Brain microvascular endothelial cell (primary cell): ENCODE results near the gene SYVN1.

ENCODE experiments used
- DNase-seq: peaks from one replicate; pipeline ENCODE4 v3.0.0-alpha.2; 2020
- H3K27ac ChIP-seq: fragments of 250-450 bp; sonication (Bioruptor Pico); 2 replicates; pipeline ENCODE4 v1.5.1; 2020; ENCODE audit warnings: mild to moderate bottlenecking, moderate library complexity
- H3K27me3 ChIP-seq: fragments of 250-450 bp; sonication (Bioruptor Pico); replicated peaks from 2 replicates; pipeline ENCODE4 v1.5.1; 2020; ENCODE audit warnings: mild to moderate bottlenecking
- H3K36me3 ChIP-seq: fragments of 250-450 bp; sonication (Bioruptor Pico); replicated peaks from 2 replicates; pipeline ENCODE4 v1.5.1; 2020; ENCODE audit warnings: mild to moderate bottlenecking
- H3K4me3 ChIP-seq: 2 replicates; pipeline ENCODE4 v1.5.1; 2011; ENCODE audit warnings: low read depth, mild to moderate bottlenecking, control low read depth, low read length, moderate library complexity
- in situ Hi-C: cut with HindIII; loops from 2 replicates; pipeline ENCODE4 v1.10.0; 2017; ENCODE audit warnings: low sequenced_read_pairs, low pct_ligation_motif_present
- TF ChIP-seq, protein P1 (sequence below): IDR thresholded peaks from 2 replicates; pipeline ENCODE4 v1.5.1; 2011; ENCODE audit warnings: low read depth, mild to moderate bottlenecking, moderate library complexity, low read length, control low read depth, inconsistent platforms; ENCODE audit errors: missing control alignments

The SYVN1 gene

DNA sequence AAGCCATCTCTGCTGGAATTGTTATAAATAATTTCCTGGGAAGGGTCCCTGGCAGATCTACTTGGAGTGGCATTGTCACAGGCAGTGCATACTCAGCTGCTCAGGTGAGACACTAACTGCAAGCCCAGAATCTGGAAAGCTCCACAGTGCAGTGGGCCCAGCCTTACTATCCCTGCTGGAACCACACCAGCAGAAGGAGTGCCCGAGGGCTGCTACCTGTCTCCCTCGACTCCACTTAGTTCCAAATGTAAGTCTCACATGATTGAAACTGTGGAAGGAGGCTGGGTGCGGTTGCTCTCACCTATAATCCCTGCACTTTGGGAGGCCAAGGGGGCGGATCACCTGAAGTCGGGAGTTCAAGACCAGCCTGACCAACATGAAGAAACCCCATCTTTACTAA is 14.3 kb upstream of the SYVN1 start:
- H3K36me3 ChIP-seq, result no peaks in the 10 kb centered on the region
- H3K27ac ChIP-seq, result no peak overlapping the region
- no peak for DNase-seq
- no peaks in the 10 kb centered on the region for H3K27me3 ChIP-seq
- TF ChIP-seq, protein P1, sequence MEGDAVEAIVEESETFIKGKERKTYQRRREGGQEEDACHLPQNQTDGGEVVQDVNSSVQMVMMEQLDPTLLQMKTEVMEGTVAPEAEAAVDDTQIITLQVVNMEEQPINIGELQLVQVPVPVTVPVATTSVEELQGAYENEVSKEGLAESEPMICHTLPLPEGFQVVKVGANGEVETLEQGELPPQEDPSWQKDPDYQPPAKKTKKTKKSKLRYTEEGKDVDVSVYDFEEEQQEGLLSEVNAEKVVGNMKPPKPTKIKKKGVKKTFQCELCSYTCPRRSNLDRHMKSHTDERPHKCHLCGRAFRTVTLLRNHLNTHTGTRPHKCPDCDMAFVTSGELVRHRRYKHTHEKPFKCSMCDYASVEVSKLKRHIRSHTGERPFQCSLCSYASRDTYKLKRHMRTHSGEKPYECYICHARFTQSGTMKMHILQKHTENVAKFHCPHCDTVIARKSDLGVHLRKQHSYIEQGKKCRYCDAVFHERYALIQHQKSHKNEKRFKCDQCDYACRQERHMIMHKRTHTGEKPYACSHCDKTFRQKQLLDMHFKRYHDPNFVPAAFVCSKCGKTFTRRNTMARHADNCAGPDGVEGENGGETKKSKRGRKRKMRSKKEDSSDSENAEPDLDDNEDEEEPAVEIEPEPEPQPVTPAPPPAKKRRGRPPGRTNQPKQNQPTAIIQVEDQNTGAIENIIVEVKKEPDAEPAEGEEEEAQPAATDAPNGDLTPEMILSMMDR, result no peak
- in situ Hi-C loops, result no loop called here
- no peak overlapping the region for H3K4me3 ChIP-seq

DNA sequence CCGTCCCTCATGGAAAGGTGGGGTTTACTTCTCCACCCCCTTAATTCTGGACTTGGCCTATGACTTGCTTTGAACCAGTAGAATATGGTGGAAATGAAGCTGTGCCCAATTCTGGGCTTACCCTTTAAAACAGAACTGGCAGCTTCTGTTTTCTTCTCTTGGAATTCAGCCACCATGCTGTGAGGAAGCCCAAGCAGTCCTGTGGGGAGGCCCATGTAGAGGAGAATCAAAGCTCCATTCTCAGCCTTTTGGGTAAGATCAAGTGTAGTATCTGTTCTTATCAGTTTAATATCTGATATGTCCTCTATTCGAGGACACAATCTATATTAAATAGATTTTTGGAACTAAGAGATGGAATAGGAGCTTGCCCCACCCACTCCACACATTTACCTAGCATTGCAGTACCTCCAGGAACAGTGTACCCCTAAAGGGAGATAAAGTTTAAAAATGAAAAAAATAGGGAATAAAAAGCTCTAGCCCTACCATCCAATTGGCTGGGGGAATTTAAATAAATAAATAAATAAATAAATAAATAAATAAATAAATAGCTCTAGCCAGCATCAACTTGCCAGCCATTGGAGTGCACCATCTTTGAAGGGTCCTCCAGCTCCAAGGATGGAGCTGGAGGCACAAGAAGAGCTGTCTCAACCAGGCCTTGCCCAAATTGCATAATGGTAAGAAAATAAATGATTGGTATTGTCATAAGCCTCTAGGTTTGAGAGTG is 13.2 kb upstream of the SYVN1 start:
- in situ Hi-C loops, result no loop called here
- TF ChIP-seq, protein P1, result no peak
- Histone ChIP-seq H3K4me3 (no peak overlapping the region), H3K27ac (no peak overlapping the region), H3K36me3 (no peaks in the 10 kb centered on the region), H3K27me3 (no peaks in the 10 kb centered on the region)
- DNase-seq, result no peak

DNA sequence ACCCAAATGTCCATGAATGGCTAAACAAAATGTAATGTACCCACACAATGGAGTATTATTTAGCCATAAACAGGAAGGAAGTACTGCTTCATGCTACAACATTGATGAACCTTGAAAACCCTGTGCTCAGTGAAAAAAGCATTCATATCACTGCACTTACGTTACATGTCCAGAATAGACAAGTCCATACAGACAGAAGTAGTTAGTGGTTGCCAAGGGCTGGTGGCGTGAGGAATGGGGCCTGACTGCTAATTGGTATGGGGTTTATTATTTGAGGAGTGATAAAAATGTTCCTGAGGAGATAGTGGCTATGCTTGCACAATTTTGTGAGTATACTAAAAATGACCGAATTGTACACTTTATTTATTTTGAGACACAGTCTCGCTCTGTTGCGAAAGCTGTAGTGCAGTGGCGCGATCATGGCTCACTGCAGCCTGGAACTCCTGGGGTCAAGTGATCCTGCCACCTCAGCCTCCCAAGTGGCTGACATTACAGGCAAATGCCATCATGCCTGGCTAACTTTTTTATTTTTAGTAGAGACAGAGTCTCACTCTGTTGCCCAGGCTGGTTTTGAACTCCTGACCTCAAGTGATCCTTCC is 7.7 kb upstream of the SYVN1 start:
- no peak overlapping the region for H3K27ac ChIP-seq
- DNase-seq, result no peak
- in situ Hi-C loops, result no loop called here
- TF ChIP-seq, protein P1, result no peak
- no peaks in the 10 kb centered on the region for H3K36me3 ChIP-seq
- no peak overlapping the region for H3K4me3 ChIP-seq
- no peaks in the 10 kb centered on the region for H3K27me3 ChIP-seq

DNA sequence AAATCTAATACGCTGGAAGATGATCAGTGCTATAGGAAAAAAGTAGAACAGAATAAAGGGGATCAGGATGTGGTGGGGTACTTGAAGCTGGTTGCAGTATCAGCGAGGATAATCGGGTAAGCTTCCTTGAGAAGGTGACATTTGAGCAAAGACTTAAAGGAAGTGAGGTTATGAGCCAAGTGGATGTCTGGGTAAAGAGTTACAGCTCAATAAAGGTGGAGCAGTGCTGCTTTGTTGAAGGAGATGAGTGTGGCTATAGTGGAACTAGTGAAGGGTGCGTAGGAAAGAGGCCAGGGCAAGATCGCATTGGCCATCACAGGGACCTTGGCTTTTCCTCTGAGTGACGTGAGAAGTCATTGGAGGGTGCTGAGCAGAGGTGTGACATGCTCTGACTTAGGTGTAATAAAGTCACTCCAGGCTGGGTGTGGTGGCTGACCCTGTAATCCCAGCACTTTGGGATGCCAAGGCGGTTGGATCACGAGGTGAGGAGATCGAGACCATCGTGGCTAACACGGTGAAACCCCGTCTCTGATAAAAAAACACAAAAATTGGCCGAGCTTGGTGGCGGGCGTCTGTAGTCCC is 2.3 kb upstream of the SYVN1 start:
- no peak for DNase-seq
- H3K4me3 ChIP-seq, result no peak overlapping the region
- H3K36me3 ChIP-seq, result peaks cover 14% of the 10 kb centered on the region
- TF ChIP-seq, protein P1, result no peak
- no peaks in the 10 kb centered on the region for H3K27me3 ChIP-seq
- in situ Hi-C loops, result no loop called here
- no peak overlapping the region for H3K27ac ChIP-seq

DNA sequence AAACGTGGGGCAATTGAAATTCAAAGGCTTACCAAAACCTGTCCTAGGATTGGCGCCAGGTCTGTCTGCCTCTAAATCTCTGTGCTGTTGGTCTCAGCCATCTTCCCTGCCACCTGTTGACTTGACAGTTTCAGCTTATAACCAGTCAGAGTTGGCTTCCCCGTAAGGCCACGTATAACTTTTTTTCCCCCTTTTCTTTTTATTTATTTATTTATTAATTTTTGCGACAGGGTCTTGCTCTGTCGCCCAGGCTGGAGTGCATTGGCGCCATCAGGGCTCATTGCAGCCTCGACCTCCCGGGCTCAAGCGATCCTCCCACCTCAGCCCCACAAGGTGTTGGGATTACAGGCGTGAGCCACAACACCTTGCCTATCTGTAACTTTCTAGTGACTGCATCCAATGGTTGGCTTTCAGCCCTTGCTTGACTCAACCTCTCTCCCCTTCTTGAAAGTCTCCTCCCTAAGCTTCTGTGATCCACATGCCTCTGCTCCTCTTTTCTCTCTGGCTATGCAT is 1.4 kb upstream of the SYVN1 start:
- in situ Hi-C loops, result no loop called here
- no peak for DNase-seq
- Histone ChIP-seq H3K27me3 (no peaks in the 10 kb centered on the region), H3K4me3 (peak overlapping the region; percentile 94), H3K36me3 (peaks cover 23% of the 10 kb centered on the region), H3K27ac (no peak overlapping the region)
- TF ChIP-seq, protein P1, result no peak
